ENCODE results near the gene OSER1.

DNA sequence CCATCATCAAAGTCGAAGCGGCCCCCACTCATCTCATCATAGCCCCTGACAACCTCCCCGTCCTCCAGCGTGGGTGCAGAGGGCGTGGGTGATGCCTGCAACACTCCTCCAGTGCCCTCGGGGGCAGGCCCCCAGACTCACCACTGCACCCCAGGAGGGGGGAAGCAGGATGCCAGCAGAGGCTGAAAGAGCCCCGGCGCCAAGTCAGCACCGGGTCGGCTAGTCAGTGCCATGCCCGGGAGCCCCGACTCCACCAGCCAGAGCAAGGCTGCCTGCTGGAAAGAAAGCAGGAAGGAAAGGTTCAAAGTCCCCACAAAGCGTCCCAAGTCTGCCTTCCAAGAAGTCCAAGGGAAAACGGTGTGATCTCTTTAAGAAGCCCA is 23.9 kb downstream of the OSER1 start:
- TF ChIP-seq, protein P1, sequence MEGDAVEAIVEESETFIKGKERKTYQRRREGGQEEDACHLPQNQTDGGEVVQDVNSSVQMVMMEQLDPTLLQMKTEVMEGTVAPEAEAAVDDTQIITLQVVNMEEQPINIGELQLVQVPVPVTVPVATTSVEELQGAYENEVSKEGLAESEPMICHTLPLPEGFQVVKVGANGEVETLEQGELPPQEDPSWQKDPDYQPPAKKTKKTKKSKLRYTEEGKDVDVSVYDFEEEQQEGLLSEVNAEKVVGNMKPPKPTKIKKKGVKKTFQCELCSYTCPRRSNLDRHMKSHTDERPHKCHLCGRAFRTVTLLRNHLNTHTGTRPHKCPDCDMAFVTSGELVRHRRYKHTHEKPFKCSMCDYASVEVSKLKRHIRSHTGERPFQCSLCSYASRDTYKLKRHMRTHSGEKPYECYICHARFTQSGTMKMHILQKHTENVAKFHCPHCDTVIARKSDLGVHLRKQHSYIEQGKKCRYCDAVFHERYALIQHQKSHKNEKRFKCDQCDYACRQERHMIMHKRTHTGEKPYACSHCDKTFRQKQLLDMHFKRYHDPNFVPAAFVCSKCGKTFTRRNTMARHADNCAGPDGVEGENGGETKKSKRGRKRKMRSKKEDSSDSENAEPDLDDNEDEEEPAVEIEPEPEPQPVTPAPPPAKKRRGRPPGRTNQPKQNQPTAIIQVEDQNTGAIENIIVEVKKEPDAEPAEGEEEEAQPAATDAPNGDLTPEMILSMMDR (IDR thresholded peaks at IDR 0.05), result no peak
- TF ChIP-seq EP300 (IDR thresholded peaks at IDR 0.05), result no peak
- TF ChIP-seq POLR2A (IDR thresholded peaks at IDR 0.05), result no peak
- TF ChIP-seq POLR2AphosphoS5 (IDR thresholded peaks at IDR 0.05), result no peak

Measured in gastroesophageal sphincter (tissue), 3 donors.